Esophagus muscularis mucosa (tissue), 3 donors: Measurements from ENCODE around the gene ARHGEF38.

ENCODE experiments used
- POLR2AphosphoS5 ChIP-seq, 2 donors: sonication (generic); formaldehyde crosslinking; IDR thresholded peaks; one replicate each; pipeline ENCODE4 v1.6.1; 2017; ENCODE audit warnings: antibody characterized with exemption in 2 of 2
- TF ChIP-seq, protein P1 (sequence below), 3 experiments: fragments of 200-600 bp in 2 of 3; fragments of 450-650 bp in 1 of 3; sonication (generic) in 2 of 3; IDR thresholded peaks; one replicate each; pipeline ENCODE4 v1.5.1; 2017 to 2019; ENCODE audit warnings: antibody characterized with exemption in 3 of 3, mild to moderate bottlenecking in 2 of 3, moderate library complexity in 1 of 3

DNA sequence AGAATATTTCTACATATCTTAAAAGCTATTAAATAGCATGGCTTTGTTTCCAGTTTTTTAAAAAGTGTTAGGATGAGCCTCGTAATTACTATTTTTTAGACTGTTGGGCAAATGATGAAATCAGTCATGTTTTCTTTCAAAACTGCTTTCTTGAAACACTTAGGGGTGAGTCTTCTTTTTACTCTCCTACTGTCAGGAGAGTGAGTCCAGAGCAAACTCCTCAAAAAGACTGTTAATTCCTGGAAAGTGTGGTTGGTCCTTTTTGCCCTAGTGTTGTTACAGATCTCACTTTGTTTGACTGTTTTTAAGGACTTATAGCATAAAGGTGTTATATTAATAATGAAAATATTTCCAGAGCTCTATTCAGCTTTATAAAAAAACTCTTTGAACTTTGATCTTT lies 162.5 kb downstream of the ARHGEF38 start:
- TF ChIP-seq, protein P1, sequence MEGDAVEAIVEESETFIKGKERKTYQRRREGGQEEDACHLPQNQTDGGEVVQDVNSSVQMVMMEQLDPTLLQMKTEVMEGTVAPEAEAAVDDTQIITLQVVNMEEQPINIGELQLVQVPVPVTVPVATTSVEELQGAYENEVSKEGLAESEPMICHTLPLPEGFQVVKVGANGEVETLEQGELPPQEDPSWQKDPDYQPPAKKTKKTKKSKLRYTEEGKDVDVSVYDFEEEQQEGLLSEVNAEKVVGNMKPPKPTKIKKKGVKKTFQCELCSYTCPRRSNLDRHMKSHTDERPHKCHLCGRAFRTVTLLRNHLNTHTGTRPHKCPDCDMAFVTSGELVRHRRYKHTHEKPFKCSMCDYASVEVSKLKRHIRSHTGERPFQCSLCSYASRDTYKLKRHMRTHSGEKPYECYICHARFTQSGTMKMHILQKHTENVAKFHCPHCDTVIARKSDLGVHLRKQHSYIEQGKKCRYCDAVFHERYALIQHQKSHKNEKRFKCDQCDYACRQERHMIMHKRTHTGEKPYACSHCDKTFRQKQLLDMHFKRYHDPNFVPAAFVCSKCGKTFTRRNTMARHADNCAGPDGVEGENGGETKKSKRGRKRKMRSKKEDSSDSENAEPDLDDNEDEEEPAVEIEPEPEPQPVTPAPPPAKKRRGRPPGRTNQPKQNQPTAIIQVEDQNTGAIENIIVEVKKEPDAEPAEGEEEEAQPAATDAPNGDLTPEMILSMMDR (IDR thresholded peaks at IDR 0.05): no peak
- no peak for TF ChIP-seq POLR2AphosphoS5 (IDR thresholded peaks at IDR 0.05)
